A549 (cell line): ENCODE results near the gene FRMD3.

Experiments used
- BCL3 ChIP-seq: fragments of >200 bp; sonication (Bioruptor Twin); formaldehyde crosslinking; IDR thresholded peaks from 3 replicates; pipeline ENCODE4 v1.6.1; 2016
- CTCF ChIP-seq: fragments of >200 bp; sonication (Bioruptor Twin); formaldehyde crosslinking; IDR thresholded peaks from 3 replicates; pipeline ENCODE4 v1.5.1; 2016
- MAFK ChIP-seq: fragments of 450-650 bp; IDR thresholded peaks from 2 replicates; pipeline ENCODE4 v1.6.1; 2014; ENCODE audit not compliant: partially characterized antibody
- NR3C1 ChIP-seq: fragments of >200 bp; sonication (Bioruptor Twin); formaldehyde crosslinking; IDR thresholded peaks from 3 replicates; pipeline ENCODE4 v1.6.1; 2017
- PHF8 ChIP-seq: fragments of 200-600 bp; sonication (generic); IDR thresholded peaks from 2 replicates; pipeline ENCODE4 v1.6.1; 2016; ENCODE audit warnings: low read depth, mild to moderate bottlenecking, antibody characterized with exemption, moderate library complexity, borderline replicate concordance
- RAD21 ChIP-seq, 2 experiments: fragments of >200 bp in 1 of 2; sonication (Bioruptor Twin) in 1 of 2; formaldehyde crosslinking in 1 of 2; IDR thresholded peaks in 1 of 2; conservative IDR thresholded peaks in 1 of 2; 2 replicates in 1 of 2; 3 replicates in 1 of 2; pipeline ENCODE4 v1.6.1; 2012 to 2018; ENCODE audit warnings: inconsistent platforms in 1 of 2
- RFX5 ChIP-seq: fragments of 450-650 bp; IDR thresholded peaks from 2 replicates; pipeline ENCODE4 v1.7.1; 2014; ENCODE audit warnings: antibody characterized with exemption, mild to moderate bottlenecking, moderate library complexity
- TF ChIP-seq, protein P1 (sequence below): fragments of 150-350 bp; IDR thresholded peaks from 2 replicates; pipeline ENCODE4 v1.6.1; 2014; ENCODE audit warnings: low read depth, mild to moderate bottlenecking, low read length

DNA sequence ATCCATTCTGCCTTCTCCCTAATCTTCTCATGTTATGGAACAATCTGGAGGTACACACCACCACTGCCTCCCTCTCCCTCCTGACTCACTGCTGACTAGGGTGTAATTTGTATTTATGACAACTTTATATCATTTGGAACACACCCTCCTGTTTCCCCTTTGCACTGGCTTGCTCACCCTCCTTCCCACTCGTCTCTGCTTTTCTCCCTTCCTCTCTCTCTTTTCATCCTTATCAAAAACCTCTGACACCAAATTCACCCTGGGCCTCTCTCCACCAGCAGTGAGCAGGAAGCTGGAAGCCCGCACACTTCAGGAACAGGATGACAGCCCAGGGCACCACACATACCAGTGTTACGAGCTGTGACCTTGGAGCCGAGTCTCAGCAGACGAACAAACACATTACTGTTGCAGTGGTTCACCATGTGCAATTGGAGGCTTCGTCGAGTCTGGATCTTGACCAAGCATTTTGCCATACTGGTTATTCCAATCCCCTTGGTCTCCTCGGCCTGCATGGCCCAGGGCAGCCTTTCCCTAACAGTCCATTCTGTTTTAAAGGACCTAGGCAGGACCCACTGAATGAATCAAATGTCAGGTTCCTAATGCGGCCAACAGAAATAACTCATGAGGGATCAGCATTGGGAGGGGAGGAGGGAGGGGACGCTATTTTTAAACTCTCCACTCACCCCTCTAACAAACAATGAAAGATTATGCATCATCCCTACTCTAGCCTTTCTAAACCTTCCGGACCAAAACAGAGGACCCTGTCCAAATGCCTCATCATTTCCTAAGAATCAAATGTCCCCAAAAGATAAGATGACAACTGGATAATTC, 271.3 kb downstream of the FRMD3 start:
- TF ChIP-seq RAD21 (conservative IDR thresholded peaks at IDR 0.05 in 1 of 2, IDR thresholded peaks at IDR 0.05 in 1 of 2) (no peak), CTCF (no peak), NR3C1 (no peak), PHF8 (no peak), BCL3 (no peak), MAFK (no peak), RFX5 (no peak)
- TF ChIP-seq, protein P1, sequence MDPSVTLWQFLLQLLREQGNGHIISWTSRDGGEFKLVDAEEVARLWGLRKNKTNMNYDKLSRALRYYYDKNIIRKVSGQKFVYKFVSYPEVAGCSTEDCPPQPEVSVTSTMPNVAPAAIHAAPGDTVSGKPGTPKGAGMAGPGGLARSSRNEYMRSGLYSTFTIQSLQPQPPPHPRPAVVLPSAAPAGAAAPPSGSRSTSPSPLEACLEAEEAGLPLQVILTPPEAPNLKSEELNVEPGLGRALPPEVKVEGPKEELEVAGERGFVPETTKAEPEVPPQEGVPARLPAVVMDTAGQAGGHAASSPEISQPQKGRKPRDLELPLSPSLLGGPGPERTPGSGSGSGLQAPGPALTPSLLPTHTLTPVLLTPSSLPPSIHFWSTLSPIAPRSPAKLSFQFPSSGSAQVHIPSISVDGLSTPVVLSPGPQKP: no peak
